GM12878 (cell line): Measurements from ENCODE around the gene RNF121. TPM values are rescaled to one million over a fixed set of nuclear protein-coding genes. Genes with fewer than 3 reads are reported as not detected.

Experiments
- ATAC-seq: fragments of 200-7000 bp; cut with Tn5 transposase; 3 replicates; pipeline ENCODE4 v1.9.1; 2020; ENCODE audit warnings: mild to moderate bottlenecking, moderate library complexity
- BruUV-seq: library from RNA; stranded (reverse); fragments of 400-500 nt; replicated peaks from 2 replicates; lab custom pipeline; 2021; lab: Mats Ljungman, UMichigan
- CTCF ChIA-PET: fragments of 300-600 bp; sonication (Branson Sonifier 250); formaldehyde crosslinking; extraction: SDS; loops from one replicate; lab custom pipeline; 2021; ENCODE audit warnings: inconsistent platforms; lab: Yijun Ruan, JAX
- POLR2A ChIA-PET: fragments of 350-600 bp; formaldehyde crosslinking; extraction: SDS; loops from one replicate; lab custom pipeline; 2021; ENCODE audit warnings: inconsistent platforms; lab: Charles Lee
- RAD21 ChIA-PET: fragments of 300-600 bp; sonication (Branson Sonifier 250); formaldehyde crosslinking; loops from one replicate; lab custom pipeline; 2023; ENCODE audit warnings: antibody characterized with exemption; ENCODE audit not compliant: unreplicated experiment; lab: Charles Lee
- SMC1A ChIA-PET: fragments of 300-600 bp; sonication (Branson Sonifier 250); formaldehyde crosslinking; loops from one replicate; lab custom pipeline; 2023; ENCODE audit not compliant: unreplicated experiment, uncharacterized antibody; lab: Charles Lee
- DNase-seq: peaks from one replicate; pipeline ENCODE4 v3.0.0-alpha.2; 2011; ENCODE audit warnings: low read depth, low spot score
- FAIRE-seq: peaks from 3 replicates; lab custom pipeline; 2011; peaks lifted over from hg19 to GRCh38; lab: Jason Lieb, UNC
- H2AFZ ChIP-seq: 2 replicates; pipeline ENCODE4 v1.6.0; 2011; ENCODE audit warnings: low read depth, low read length, control low read depth; ENCODE audit not compliant: control insufficient read depth
- H3K27ac ChIP-seq: 2 replicates; pipeline ENCODE4 v1.5.1; 2011; ENCODE audit warnings: control low read depth; ENCODE audit not compliant: control insufficient read depth, insufficient read depth
- H3K27me3 ChIP-seq, 2 experiments: replicated peaks in 1 of 2; 2 replicates each; pipeline versions ENCODE4 v1.6.0 to v1.6.1; 2011; ENCODE audit warnings: low read length in 1 of 2; ENCODE audit not compliant: control insufficient read depth in 2 of 2, insufficient read depth in 2 of 2
- H3K36me3 ChIP-seq, 2 experiments: 2 replicates each; pipeline ENCODE4 v1.5.1; 2011; ENCODE audit warnings: low read length in 1 of 2; ENCODE audit not compliant: control insufficient read depth in 2 of 2, insufficient read depth in 2 of 2
- H3K4me1 ChIP-seq: 2 replicates; pipeline ENCODE4 v1.6.1; 2011; ENCODE audit warnings: mild to moderate bottlenecking, low read length, moderate library complexity, mixed read lengths; ENCODE audit not compliant: control insufficient read depth, insufficient read depth
- H3K4me2 ChIP-seq: 2 replicates; pipeline ENCODE4 v1.6.0; 2011; ENCODE audit warnings: control low read depth; ENCODE audit not compliant: control insufficient read depth, insufficient read depth
- H3K4me3 ChIP-seq: fragments of 200-600 bp; sonication (generic); 2 replicates; pipeline ENCODE4 v1.5.1; 2016
- H3K79me2 ChIP-seq: 2 replicates; pipeline ENCODE4 v1.6.0; 2011; ENCODE audit warnings: low read length; ENCODE audit not compliant: control insufficient read depth, insufficient read depth
- H3K9ac ChIP-seq: 2 replicates; pipeline ENCODE4 v1.8.0; 2011; ENCODE audit warnings: low read length, control low read depth, mixed read lengths; ENCODE audit not compliant: control insufficient read depth, insufficient read depth
- H3K9me3 ChIP-seq: replicated peaks from 3 replicates; pipeline ENCODE4 v1.5.1; 2011; ENCODE audit warnings: mild to moderate bottlenecking, low read length; ENCODE audit not compliant: control insufficient read depth, insufficient read depth
- H4K20me1 ChIP-seq: 2 replicates; pipeline ENCODE4 v1.6.0; 2011; ENCODE audit not compliant: control insufficient read depth, insufficient read depth
- ATF2 ChIP-seq: IDR thresholded peaks from 2 replicates; pipeline ENCODE4 v1.6.1; 2012; ENCODE audit warnings: low read length, inconsistent platforms
- BCL11A ChIP-seq: IDR thresholded peaks from 2 replicates; pipeline ENCODE4 v1.6.1; 2011; ENCODE audit warnings: low read depth, low read length
- BRCA1 ChIP-seq: IDR thresholded peaks from 2 replicates; pipeline ENCODE4 v1.6.1; 2011; ENCODE audit warnings: low read depth, low read length, improper control_type of control experiment
- CBX3 ChIP-seq: fragments of 200-600 bp; sonication (generic); IDR thresholded peaks from 2 replicates; pipeline ENCODE4 v1.6.1; 2016; ENCODE audit warnings: low read depth, borderline replicate concordance
- CBX5 ChIP-seq: sonication (generic); IDR thresholded peaks from 2 replicates; pipeline ENCODE4 v1.6.1; 2016; ENCODE audit warnings: low read depth, moderate library complexity, mild to moderate bottlenecking, inconsistent platforms
- CEBPB ChIP-seq, 2 experiments: fragments of 150-350 bp in 1 of 2; IDR thresholded peaks; 2 replicates each; pipeline ENCODE4 v1.6.1; 2012 to 2014; ENCODE audit warnings: low read depth in 2 of 2, low read length in 2 of 2, borderline replicate concordance in 1 of 2, inconsistent platforms in 1 of 2
- IKZF1 ChIP-seq: fragments of 450-650 bp; conservative IDR thresholded peaks from 2 replicates; pipeline ENCODE4 v1.6.1; 2017; ENCODE audit warnings: antibody characterized with exemption, mild to moderate bottlenecking
- IRF4 ChIP-seq: IDR thresholded peaks from 2 replicates; pipeline ENCODE4 v1.6.1; 2011; ENCODE audit warnings: low read depth, low read length
- MTA3 ChIP-seq: IDR thresholded peaks from 2 replicates; pipeline ENCODE4 v1.6.1; 2012; ENCODE audit warnings: low read length, inconsistent platforms, borderline replicate concordance
- MYC ChIP-seq: IDR thresholded peaks from 2 replicates; pipeline ENCODE4 v1.6.1; 2011; ENCODE audit warnings: mild to moderate bottlenecking, low read length, moderate library complexity, inconsistent platforms; ENCODE audit not compliant: insufficient read depth, insufficient replicate concordance, insufficient read length, severe bottlenecking
- NR2F1 ChIP-seq: fragments of 450-650 bp; conservative IDR thresholded peaks from 2 replicates; pipeline ENCODE4 v1.6.1; 2017; ENCODE audit warnings: mild to moderate bottlenecking
- SKIL ChIP-seq: fragments of 450-650 bp; IDR thresholded peaks from 2 replicates; pipeline ENCODE4 v1.6.1; 2017; ENCODE audit warnings: mild to moderate bottlenecking, low read depth, inconsistent platforms; ENCODE audit not compliant: poor library complexity, severe bottlenecking
- STAT1 ChIP-seq: fragments of 450-650 bp; conservative IDR thresholded peaks from 2 replicates; pipeline ENCODE4 v1.6.1; 2014; ENCODE audit warnings: antibody characterized with exemption, mild to moderate bottlenecking
- TCF12 ChIP-seq: IDR thresholded peaks from 2 replicates; pipeline ENCODE4 v1.6.1; 2011; ENCODE audit warnings: low read depth, mild to moderate bottlenecking, low read length
- TCF3 ChIP-seq: IDR thresholded peaks from 2 replicates; pipeline ENCODE4 v1.6.1; 2012; ENCODE audit warnings: low read depth, mild to moderate bottlenecking, low read length, borderline replicate concordance; ENCODE audit not compliant: insufficient read depth
- ZNF592 ChIP-seq: fragments of 450-650 bp; IDR thresholded peaks from 2 replicates; pipeline ENCODE4 v1.6.1; 2017; ENCODE audit warnings: mild to moderate bottlenecking, moderate library complexity
- ZSCAN29 ChIP-seq: fragments of 450-650 bp; IDR thresholded peaks from 2 replicates; pipeline ENCODE4 v1.6.1; 2017; ENCODE audit warnings: mild to moderate bottlenecking, moderate library complexity
- WGBS: methylation state at CpG from one replicate; pipeline ENCODE4 v1.1.6; 2016; ENCODE audit warnings: low lambda C conversion rate; ENCODE audit not compliant: insufficient replicate concordance, insufficient coverage; ENCODE audit errors: missing lambda C conversion rate; 5-methylcytosine and 5-hydroxymethylcytosine counted together
- in situ Hi-C: fragments of 300-500 bp; cut with MboI; formaldehyde crosslinking; loops from 9 replicates; pipeline ENCODE4 v1.14.3; 2018; ENCODE audit warnings: mixed read lengths
- intact Hi-C: fragments of 100-400 bp; cut with micrococcal nuclease; formaldehyde crosslinking; loops from one replicate; pipeline ENCODE4 v1.14.2; 2022; ENCODE audit not compliant: unreplicated experiment
- polyA plus RNA-seq, 11 experiments: library from polyadenylated mRNA; depleted of rRNA in 4 of 11; unstranded in 6 of 11; stranded (reverse) in 5 of 11; fragments of >200 nt; fragmentation: Nextera tagmentation in 4 of 11; fragmentation: Illumina TruSeq in 1 of 11; extraction: Ambion mirVana in 4 of 11; extraction: Trizol in 1 of 11; gene quantifications; 1 replicate in 1 of 11; 2 replicates in 10 of 11; pipeline versions ENCODE4 v1.2.1 to v1.2.3, GENCODE V29; 2011 to 2016; ENCODE audit warnings: inconsistent platforms in 2 of 11, missing spikeins in 2 of 11, low read depth in 1 of 11
- total RNA-seq, 4 experiments: library from RNA; depleted of rRNA in 3 of 4; stranded (reverse); fragments of >200 nt in 3 of 4; fragmentation: Illumina TruSeq in 1 of 4; extraction: Trizol in 1 of 4; gene quantifications; 2 replicates each; pipeline versions ENCODE4 v1.2.1 to v1.2.3, GENCODE V29; 2013 to 2021

The RNF121 gene
- total and polyA plus RNA-seq, 10 of the 15 experiments (the other 5 are each of a cell fraction or from before 2014, with no cell fraction given) = 8.6 to 73.7 (median 32.7) TPM

GRCh38 chr11:71934213-71934612, 5.4 kb downstream of the RNF121 start (continued):
- TF ChIP-seq IKZF1 (peak; percentile 68), BRCA1 (no peak), CEBPB (IDR thresholded peaks at IDR 0.05; ENCODE audit: borderline replicate concordance in 1 of 2, low read depth in 2 of 2, low read length in 2 of 2) (no peak), CBX3 (no peak), ATF2 (peak; percentile 21; the same call in 1 of the 2 replicates), MYC (no peak), IRF4 (no peak), NR2F1 (no peak), CBX5 (no peak), MTA3 (0 out of 2 replicates have a peak, but pooled peaks have one; percentile 45), STAT1 (no peak)

GRCh38 chr11:71935338-71935925, 6.6 kb downstream of the RNF121 start:
- Histone ChIP-seq H3K27ac (no peak overlapping the region), H2AFZ (no peak overlapping the region), H3K27me3 (no peaks in the 10 kb centered on the region), H3K36me3 (peaks cover 0 to 10% of the 10 kb centered on the region in 2 experiments; a peak in 3 of 4 replicates), H4K20me1 (no peaks in the 10 kb centered on the region), H3K4me3 (no peak overlapping the region), H3K9me3 (no peaks in the 10 kb centered on the region), H3K4me2 (no peak overlapping the region), H3K9ac (no peak overlapping the region), H3K4me1 (peaks cover 21% of the 10 kb centered on the region), H3K79me2 (peaks cover 84% of the 10 kb centered on the region)
- WGBS = 73% methylated on average over 3 of the region's 4 CpGs
- ChIA-PET CTCF (interaction anchor here (0.7 kb wide), 1 partner anchor 478 kb away, joined by 3 read pairs; no protein-coding TSS in a partner anchor), RAD21 (no interaction called here), SMC1A (no interaction called here), POLR2A (interaction anchor here (0.7 to 1.0 kb wide), 2 partner anchors 17 to 66 kb away, joined by 3 to 4 read pairs; no protein-coding TSS in a partner anchor)
- no TSS peak for BruUV-seq
- FAIRE-seq (no peak), ATAC-seq (no peak), DNase-seq (no peak)
- intact Hi-C loops = no loop called here
- in situ Hi-C loops = no loop called here
- TF ChIP-seq TCF3 = no peak
- TF ChIP-seq ZSCAN29 = no peak
- no peak for TF ChIP-seq ZNF592
- TF ChIP-seq SKIL = no peak
- no peak for TF ChIP-seq BCL11A
- no peak for TF ChIP-seq TCF12
